HepG2 (cell line): ENCODE data around the gene TBX6. TPM values are rescaled to one million over a fixed set of nuclear protein-coding genes. Genes with fewer than 3 reads are reported as not detected.

Experiments used
- ATAC-seq: fragments of 200-7000 bp; cut with Tn5 transposase; 3 replicates; pipeline ENCODE4 v1.9.1; 2020; ENCODE audit warnings: mild to moderate bottlenecking, moderate library complexity
- BruUV-seq: library from RNA; stranded (reverse); fragments of 400-500 nt; replicated peaks from 2 replicates; lab custom pipeline; 2021; lab: Mats Ljungman, UMichigan
- CTCF ChIA-PET: fragments of 300-600 bp; formaldehyde crosslinking; extraction: SDS; loops from one replicate; lab custom pipeline; 2021; ENCODE audit warnings: low total read pairs, inconsistent platforms, low intra/inter-chr PET ratio; lab: Yijun Ruan, JAX
- POLR2A ChIA-PET: fragments of 350-600 bp; sonication (Branson Sonifier 250); formaldehyde crosslinking; loops from one replicate; lab custom pipeline; 2020; ENCODE audit warnings: antibody characterized with exemption, inconsistent platforms; lab: Yijun Ruan, JAX
- DNase-seq: peaks from one replicate; pipeline ENCODE4 v3.0.0-alpha.2; 2015; ENCODE audit warnings: low spot score
- FAIRE-seq: peaks from 3 replicates; lab custom pipeline; 2011; peaks lifted over from hg19 to GRCh38; lab: Jason Lieb, UNC
- H2AFZ ChIP-seq: one replicate; pipeline ENCODE4 v1.6.1; 2011; ENCODE audit warnings: low read length, inconsistent platforms
- H3K27ac ChIP-seq: fragments of 300-600 bp; 3 replicates; pipeline ENCODE4 v1.8.0; 2011; ENCODE audit warnings: mixed run types, mild to moderate bottlenecking, mixed read lengths, low read length, inconsistent platforms; ENCODE audit not compliant: insufficient read depth; ENCODE audit errors: extremely low read length
- H3K27me3 ChIP-seq, 2 experiments: fragments of 200-600 bp in 1 of 2; 2 replicates in 1 of 2; 3 replicates in 1 of 2; pipeline versions ENCODE4 v1.6.0 to v1.8.0; 2011; ENCODE audit warnings: low read length in 2 of 2, mild to moderate bottlenecking in 2 of 2, moderate library complexity in 2 of 2, inconsistent platforms in 1 of 2; ENCODE audit not compliant: insufficient read depth in 2 of 2, control insufficient read depth in 1 of 2
- H3K36me3 ChIP-seq, 2 experiments: fragments of 200-600 bp in 1 of 2; replicated peaks in 1 of 2; 2 replicates in 1 of 2; 3 replicates in 1 of 2; pipeline versions ENCODE4 v1.5.1 to v1.8.0; 2011; ENCODE audit warnings: low read length in 2 of 2, inconsistent platforms in 1 of 2; ENCODE audit not compliant: insufficient read depth in 2 of 2, control insufficient read depth in 1 of 2
- H3K4me1 ChIP-seq: 2 replicates; pipeline ENCODE4 v1.5.1; 2012; ENCODE audit warnings: low read length, inconsistent platforms; ENCODE audit not compliant: insufficient read depth
- H3K4me2 ChIP-seq: 2 replicates; pipeline ENCODE4 v1.6.0; 2011; ENCODE audit warnings: low read depth, low read length, inconsistent platforms
- H3K4me3 ChIP-seq, 3 experiments: fragments of 200-600 bp in 1 of 3; sonication (generic), shearing (Covaris generic) in 1 of 3; replicated peaks in 1 of 3; 2 replicates each; pipeline ENCODE4 v1.5.1; 2011 to 2016; ENCODE audit warnings: low read length in 3 of 3, inconsistent platforms in 2 of 3, low read depth in 2 of 3, mild to moderate bottlenecking in 2 of 3, control low read depth in 1 of 3, mixed read lengths in 1 of 3; ENCODE audit not compliant: insufficient read depth in 1 of 3
- H3K79me2 ChIP-seq: one replicate; pipeline ENCODE4 v1.6.1; 2011; ENCODE audit warnings: low read length, inconsistent platforms; ENCODE audit not compliant: insufficient read depth
- H3K9ac ChIP-seq: 2 replicates; pipeline ENCODE4 v1.6.0; 2011; ENCODE audit warnings: mild to moderate bottlenecking, low read depth, low read length, inconsistent platforms; ENCODE audit not compliant: insufficient read depth
- H3K9me3 ChIP-seq: 2 replicates; pipeline ENCODE4 v1.5.1; 2012; ENCODE audit warnings: mild to moderate bottlenecking, low read length
- H4K20me1 ChIP-seq: 2 replicates; pipeline ENCODE4 v1.6.0; 2011; ENCODE audit warnings: inconsistent platforms, mild to moderate bottlenecking, low read length, moderate library complexity; ENCODE audit not compliant: insufficient read depth
- CBX5 ChIP-seq: sonication (generic); formaldehyde crosslinking; IDR thresholded peaks from 2 replicates; pipeline ENCODE4 v1.4.0; 2020; ENCODE audit warnings: missing genetic modification reagents, borderline replicate concordance
- DNMT1 ChIP-seq: sonication (generic); formaldehyde crosslinking; IDR thresholded peaks from 2 replicates; pipeline ENCODE4 v1.5.1; 2020; ENCODE audit warnings: mild to moderate bottlenecking, missing genetic modification reagents
- EED ChIP-seq: sonication (generic); formaldehyde crosslinking; IDR thresholded peaks from 2 replicates; pipeline ENCODE4 v1.5.0; 2020; ENCODE audit warnings: mild to moderate bottlenecking, missing genetic modification reagents
- PHF21A ChIP-seq: sonication (generic); formaldehyde crosslinking; IDR thresholded peaks from 2 replicates; pipeline ENCODE4 v1.5.0; 2020; ENCODE audit warnings: mild to moderate bottlenecking, missing genetic modification reagents
- YY1 ChIP-seq: IDR thresholded peaks from 2 replicates; pipeline ENCODE4 v1.6.1; 2011; ENCODE audit warnings: low read length, low read depth, moderate library complexity, mild to moderate bottlenecking; ENCODE audit not compliant: insufficient read depth, insufficient replicate concordance
- ZNF234 ChIP-seq: sonication (generic); formaldehyde crosslinking; conservative IDR thresholded peaks from 2 replicates; pipeline ENCODE4 v1.5.1; 2020; ENCODE audit warnings: mild to moderate bottlenecking, missing genetic modification reagents
- ZNF333 ChIP-seq: sonication (generic); formaldehyde crosslinking; IDR thresholded peaks from 2 replicates; pipeline ENCODE4 v1.4.0; 2020; ENCODE audit warnings: mild to moderate bottlenecking, missing genetic modification reagents, borderline replicate concordance
- ZNF564 ChIP-seq: sonication (generic); formaldehyde crosslinking; IDR thresholded peaks from 2 replicates; pipeline ENCODE4 v1.8.1; 2023; ENCODE audit warnings: mild to moderate bottlenecking, missing genetic modification reagents
- ZNF607 ChIP-seq: sonication (generic); formaldehyde crosslinking; IDR thresholded peaks from 2 replicates; pipeline ENCODE4 v1.5.1; 2020; ENCODE audit warnings: missing genetic modification reagents, mild to moderate bottlenecking, borderline replicate concordance
- ZNF737 ChIP-seq: sonication (generic); formaldehyde crosslinking; IDR thresholded peaks from 2 replicates; pipeline ENCODE4 v1.5.0; 2020; ENCODE audit warnings: missing genetic modification reagents, mild to moderate bottlenecking, borderline replicate concordance
- ZSCAN20 ChIP-seq: sonication (generic); formaldehyde crosslinking; IDR thresholded peaks from 2 replicates; pipeline ENCODE4 v1.4.0; 2020; ENCODE audit warnings: missing genetic modification reagents, mild to moderate bottlenecking, borderline replicate concordance
- whole genome bisulfite sequencing: methylation state at CpG from one replicate; pipeline ENCODE4 v1.1.6; 2017; ENCODE audit warnings: low lambda C conversion rate; 5-methylcytosine and 5-hydroxymethylcytosine counted together
- in situ Hi-C: cut with HindIII; loops from 2 replicates; pipeline ENCODE4 v1.10.0; 2017; ENCODE audit warnings: low pct_unique_long_range_greater_than_20kb; ENCODE audit not compliant: extremely low pct_ligation_motif_present
- intact Hi-C: fragments of 100-400 bp; cut with micrococcal nuclease; formaldehyde crosslinking; loops from one replicate; pipeline ENCODE4 v1.10.0; 2022; ENCODE audit not compliant: unreplicated experiment
- polyA plus RNA-seq, 8 experiments: library from polyadenylated mRNA; depleted of rRNA in 3 of 8; stranded (reverse) in 7 of 8; unstranded in 1 of 8; fragments of >200 nt; fragmentation: Illumina TruSeq in 4 of 8; extraction: Trizol in 4 of 8; gene quantifications; 2 replicates each; pipeline versions ENCODE4 v1.2.1 to v1.2.3, GENCODE V29; 2011 to 2016; ENCODE audit warnings: low read depth in 4 of 8, missing spikeins in 1 of 8, mixed read lengths in 1 of 8; ENCODE audit not compliant: insufficient read depth in 1 of 8
- total RNA-seq, 5 experiments: library from RNA; depleted of rRNA; stranded (reverse); fragments of >200 nt; fragmentation: Illumina TruSeq; extraction: Trizol; gene quantifications; 2 replicates each; pipeline ENCODE4 v1.2.3, GENCODE V29; 2016; ENCODE audit warnings: low read depth in 1 of 5
- TF ChIP-seq, protein P1 (sequence below): sonication (generic); formaldehyde crosslinking; IDR thresholded peaks from 2 replicates; pipeline ENCODE4 v1.4.0; 2020; ENCODE audit warnings: mild to moderate bottlenecking, missing genetic modification reagents

The TBX6 gene
- total and polyA plus RNA-seq, 2 of the 13 experiments (the other 11 are each of a cell fraction or from before 2014, with no cell fraction given) = 0.24 to 0.42 TPM

DNA sequence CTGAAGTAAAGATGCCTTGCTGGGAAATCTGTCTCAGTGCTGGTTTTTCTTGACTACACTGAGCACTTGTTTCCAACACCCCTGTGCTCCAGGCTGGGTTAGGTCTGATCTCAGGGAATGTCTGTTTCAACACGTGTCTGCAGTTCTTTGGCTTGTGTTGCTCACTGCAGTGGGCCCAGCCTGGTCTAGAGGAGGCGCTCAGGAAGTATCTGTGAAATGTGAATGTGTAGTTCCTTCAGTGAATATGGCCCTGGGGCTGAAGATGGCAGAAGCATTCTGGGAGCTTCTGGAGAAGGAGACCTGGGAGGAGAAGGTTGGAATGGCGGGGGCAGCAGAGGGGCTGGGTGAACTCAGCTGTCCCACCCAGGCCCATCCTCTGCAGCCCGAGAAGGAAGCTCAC is 12.4 kb upstream of the TBX6 start:
- TF ChIP-seq ZNF737 = no peak
- TF ChIP-seq PHF21A (CRISPR knock-in tag) = no peak
- no peak for TF ChIP-seq ZNF607 (CRISPR knock-in tag)
- TF ChIP-seq DNMT1 (CRISPR knock-in tag) = no peak
- in situ Hi-C loops (no loop called here), intact Hi-C loops (no loop called here)
- H3K27me3 ChIP-seq = no peaks in the 10 kb centered on the region
- no peaks in the 10 kb centered on the region for H3K79me2 ChIP-seq
- no peaks in the 10 kb centered on the region for H4K20me1 ChIP-seq
- H3K4me2 ChIP-seq = no peak overlapping the region
- no peak overlapping the region for H3K9ac ChIP-seq
- DNase-seq (no peak), FAIRE-seq (no peak), ATAC-seq (no peak)
- peaks cover 15% of the 10 kb centered on the region; the same call in 1 of the 2 replicates for H3K4me1 ChIP-seq
- H2AFZ ChIP-seq = no peak overlapping the region
- 95% methylated on average over 4 of the region's 4 CpGs for WGBS
- no peaks in the 10 kb centered on the region for H3K9me3 ChIP-seq
- no peak overlapping the region for H3K4me3 ChIP-seq
- CTCF ChIA-PET = no interaction called here
- BruUV-seq = no TSS peak
- POLR2A ChIA-PET = interaction anchor here (1.4 to 1.9 kb wide), 4 partner anchors 8 to 39 kb away, joined by 3 to 5 read pairs (median 4); partner anchors contain the start of genes ALDOA, TBX6 and YPEL3
- H3K36me3 ChIP-seq = peaks cover 0 to 9% of the 10 kb centered on the region in 2 experiments; a peak in 1 of 5 replicates
- no peak overlapping the region for H3K27ac ChIP-seq

DNA sequence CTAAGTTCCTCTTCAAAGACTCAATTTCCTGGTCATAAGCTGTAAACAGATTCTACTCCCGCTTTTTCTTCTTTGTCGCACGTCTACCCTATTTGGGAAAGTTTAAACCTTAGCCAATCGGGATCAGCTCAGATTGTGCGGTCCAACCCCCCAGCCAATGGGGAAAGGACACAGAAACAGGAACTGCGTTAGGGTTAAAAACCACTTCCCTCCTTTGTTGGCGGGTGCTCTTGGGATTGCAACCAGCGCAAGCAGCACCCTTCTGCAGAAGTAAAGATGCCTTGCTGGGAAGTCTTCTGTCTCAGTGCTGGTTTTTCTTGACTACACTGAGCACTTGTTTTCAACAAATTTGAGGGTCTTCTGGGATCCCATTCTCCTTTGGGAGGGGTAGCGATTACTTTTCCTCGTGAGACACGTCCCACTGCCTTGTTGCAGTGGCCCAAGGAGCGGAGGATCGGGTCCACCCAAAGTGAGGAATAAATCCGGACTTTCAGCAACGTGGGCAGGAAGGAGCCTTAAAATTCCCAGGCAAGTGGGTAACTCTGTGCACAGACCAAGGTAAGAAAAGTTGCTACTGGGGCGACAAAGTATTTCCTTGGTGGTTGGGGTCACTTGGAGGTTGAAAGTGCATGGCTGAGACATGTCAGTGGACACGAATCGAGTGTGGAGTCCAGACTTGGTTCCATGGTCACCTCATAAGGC is 5.3 kb upstream of the TBX6 start:
- POLR2A ChIA-PET = interaction anchor here (1.0 to 3.0 kb wide), 4 partner anchors 15 to 86 kb away, joined by 3 to 18 read pairs (median 12); partner anchors contain the start of genes ALDOA, CORO1A and PPP4C
- H3K4me3 ChIP-seq = peak overlapping the region in 1 of 3 experiments; percentile 24; a peak in 1 of 6 replicates
- no peaks in the 10 kb centered on the region; a peak in 1 of 5 replicates for H3K27me3 ChIP-seq
- TF ChIP-seq ZNF564 (CRISPR knock-in tag) = 0 out of 2 replicates have a peak, but pooled peaks have one; percentile 7
- no peak for TF ChIP-seq YY1
- TF ChIP-seq, protein P1, sequence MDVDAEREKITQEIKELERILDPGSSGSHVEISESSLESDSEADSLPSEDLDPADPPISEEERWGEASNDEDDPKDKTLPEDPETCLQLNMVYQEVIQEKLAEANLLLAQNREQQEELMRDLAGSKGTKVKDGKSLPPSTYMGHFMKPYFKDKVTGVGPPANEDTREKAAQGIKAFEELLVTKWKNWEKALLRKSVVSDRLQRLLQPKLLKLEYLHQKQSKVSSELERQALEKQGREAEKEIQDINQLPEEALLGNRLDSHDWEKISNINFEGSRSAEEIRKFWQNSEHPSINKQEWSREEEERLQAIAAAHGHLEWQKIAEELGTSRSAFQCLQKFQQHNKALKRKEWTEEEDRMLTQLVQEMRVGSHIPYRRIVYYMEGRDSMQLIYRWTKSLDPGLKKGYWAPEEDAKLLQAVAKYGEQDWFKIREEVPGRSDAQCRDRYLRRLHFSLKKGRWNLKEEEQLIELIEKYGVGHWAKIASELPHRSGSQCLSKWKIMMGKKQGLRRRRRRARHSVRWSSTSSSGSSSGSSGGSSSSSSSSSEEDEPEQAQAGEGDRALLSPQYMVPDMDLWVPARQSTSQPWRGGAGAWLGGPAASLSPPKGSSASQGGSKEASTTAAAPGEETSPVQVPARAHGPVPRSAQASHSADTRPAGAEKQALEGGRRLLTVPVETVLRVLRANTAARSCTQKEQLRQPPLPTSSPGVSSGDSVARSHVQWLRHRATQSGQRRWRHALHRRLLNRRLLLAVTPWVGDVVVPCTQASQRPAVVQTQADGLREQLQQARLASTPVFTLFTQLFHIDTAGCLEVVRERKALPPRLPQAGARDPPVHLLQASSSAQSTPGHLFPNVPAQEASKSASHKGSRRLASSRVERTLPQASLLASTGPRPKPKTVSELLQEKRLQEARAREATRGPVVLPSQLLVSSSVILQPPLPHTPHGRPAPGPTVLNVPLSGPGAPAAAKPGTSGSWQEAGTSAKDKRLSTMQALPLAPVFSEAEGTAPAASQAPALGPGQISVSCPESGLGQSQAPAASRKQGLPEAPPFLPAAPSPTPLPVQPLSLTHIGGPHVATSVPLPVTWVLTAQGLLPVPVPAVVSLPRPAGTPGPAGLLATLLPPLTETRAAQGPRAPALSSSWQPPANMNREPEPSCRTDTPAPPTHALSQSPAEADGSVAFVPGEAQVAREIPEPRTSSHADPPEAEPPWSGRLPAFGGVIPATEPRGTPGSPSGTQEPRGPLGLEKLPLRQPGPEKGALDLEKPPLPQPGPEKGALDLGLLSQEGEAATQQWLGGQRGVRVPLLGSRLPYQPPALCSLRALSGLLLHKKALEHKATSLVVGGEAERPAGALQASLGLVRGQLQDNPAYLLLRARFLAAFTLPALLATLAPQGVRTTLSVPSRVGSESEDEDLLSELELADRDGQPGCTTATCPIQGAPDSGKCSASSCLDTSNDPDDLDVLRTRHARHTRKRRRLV (CRISPR knock-in tag) = 0 out of 2 replicates have a peak, but pooled peaks have one; percentile 8
- no peak for TF ChIP-seq ZNF234
- 0 out of 2 replicates have a peak, but pooled peaks have one; percentile 6 for TF ChIP-seq ZSCAN20 (CRISPR knock-in tag)
- 0 out of 2 replicates have a peak, but pooled peaks have one; percentile 71 for TF ChIP-seq ZNF333 (CRISPR knock-in tag)
- TF ChIP-seq CBX5 (CRISPR knock-in tag) = peak; percentile 19; the same call in 1 of the 2 replicates
- 0 out of 2 replicates have a peak, but pooled peaks have one; percentile 23 for TF ChIP-seq EED (CRISPR knock-in tag)

More for the DNA sequence above, 5.3 kb upstream of the TBX6 start:
- no peaks in the 10 kb centered on the region for H3K79me2 ChIP-seq
- WGBS = 97% methylated on average over 18 of the region's 18 CpGs
- no peak overlapping the region for H3K9ac ChIP-seq
- CTCF ChIA-PET = no interaction called here
- H3K4me2 ChIP-seq = peak overlapping the region; percentile 55; the same call in 1 of the 2 replicates
- in situ Hi-C loops (loop anchor here (25.0 kb wide), 1 partner anchor 540 kb away; no protein-coding TSS in a partner anchor), intact Hi-C loops (no loop called here)
- no peak for ATAC-seq
- no peaks in the 10 kb centered on the region; a peak in 1 of 5 replicates for H3K36me3 ChIP-seq
- H4K20me1 ChIP-seq = no peaks in the 10 kb centered on the region
- H3K9me3 ChIP-seq = peaks cover 12% of the 10 kb centered on the region
- no peak overlapping the region for H2AFZ ChIP-seq
- no peak for FAIRE-seq
- H3K27ac ChIP-seq = peak overlapping the region; percentile 53
- DNase-seq = no peak
- no TSS peak for BruUV-seq
- H3K4me1 ChIP-seq = peaks cover 39% of the 10 kb centered on the region
